ENCODE data around the gene FABP2. TPM values are rescaled to one million over a fixed set of nuclear protein-coding genes. Genes with fewer than 3 reads are reported as not detected.

FABP2 gene
- total and polyA plus RNA-seq, 7 experiments from 2014 or later = 0.19 TPM; not detected in 6

DNA sequence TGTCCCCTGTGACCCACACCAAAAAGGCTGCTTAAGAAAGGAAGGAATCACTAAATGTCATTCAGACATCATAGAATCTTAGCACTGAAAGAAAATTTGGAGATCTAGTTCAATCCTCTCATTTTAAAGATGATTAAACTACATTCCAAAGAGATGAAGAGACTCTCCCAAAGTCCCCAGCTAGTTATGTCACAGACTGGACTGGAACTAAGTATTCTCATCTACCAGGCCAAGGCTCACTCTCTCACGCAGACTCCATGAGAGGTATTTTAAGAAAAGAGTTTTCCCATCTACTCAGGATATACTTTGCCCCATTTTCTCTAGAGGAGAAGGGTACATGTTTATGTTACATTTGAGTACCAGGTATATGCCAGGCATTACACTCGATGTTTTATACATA is 6.9 kb downstream of the FABP2 start:
- Histone ChIP-seq H3K4me3 (ENCODE audit: low read length) (no peak overlapping the region), H3K27ac (ENCODE audit: low read depth, low read length) (no peak overlapping the region), H3K9me3 (ENCODE audit: control insufficient read depth in 2 of 3, low read length in 3 of 3) (no peaks in the 10 kb centered on the region), H3K4me1 (ENCODE audit: control insufficient read depth in 2 of 2, insufficient read depth in 2 of 2, low read length in 2 of 2) (no peaks in the 10 kb centered on the region), H3K36me3 (ENCODE audit: control insufficient read depth in 2 of 3, insufficient read depth in 3 of 3, low read length in 3 of 3) (no peaks in the 10 kb centered on the region), H3K27me3 (ENCODE audit: control insufficient read depth in 2 of 2, insufficient read depth in 2 of 2, low read length in 2 of 2) (no peaks in the 10 kb centered on the region)
- intact Hi-C loops (cut with micrococcal nuclease) = loop anchor here in 1 of 2 donors (2.0 kb wide), 1 partner anchor 178 kb away; no protein-coding TSS in a partner anchor
- ChIA-PET POLR2A (no interaction called here), CTCF (interaction anchor here (0.6 to 1.3 kb wide), 2 partner anchors 63 to 314 kb away, joined by 3 to 4 read pairs; partner anchors contain the start of gene PDE5A)
- peaks cover 0 to 2% (median 0%) of the 10 kb centered on the region in 7 donors for H3K4me1 Mint-ChIP-seq
- H3K36me3 Mint-ChIP-seq = no peaks in the 10 kb centered on the region
- no peak overlapping the region for H3K4me3 Mint-ChIP-seq
- peak overlapping the region in 1 of 9 donors; percentile 17 for H3K27ac Mint-ChIP-seq
- peaks cover 0 to 37% (median 5%) of the 10 kb centered on the region in 5 donors for H3K27me3 Mint-ChIP-seq
- DNase-seq = no peak
- ATAC-seq = no peak
- H3K9me3 Mint-ChIP-seq = no peaks in the 10 kb centered on the region

DNA sequence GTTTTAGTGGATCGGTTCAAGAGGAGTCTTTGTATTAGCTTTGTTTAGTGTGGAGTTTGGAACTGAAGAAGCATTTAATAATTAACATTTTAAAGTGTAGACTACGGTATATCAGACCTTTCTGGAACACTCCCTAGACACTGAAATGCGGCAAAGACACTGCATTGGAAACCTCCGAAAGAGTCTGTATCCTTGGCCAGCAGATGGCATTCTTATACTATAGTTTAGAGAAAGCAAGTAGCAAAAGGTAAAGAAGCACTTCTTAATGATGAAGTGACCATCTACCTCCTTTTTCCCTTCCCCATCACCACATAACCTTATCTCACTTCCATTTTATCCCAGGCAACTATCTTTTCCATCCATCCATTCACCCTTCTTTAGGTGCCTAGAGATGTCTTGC is 7.6 kb downstream of the FABP2 start:
- H3K27me3 Mint-ChIP-seq = peaks cover 0 to 40% (median 8%) of the 10 kb centered on the region in 5 donors
- ATAC-seq (peak; percentile 80), DNase-seq (peak in 7 of 9 donors; percentile 37 to 72 (median 61))
- Histone ChIP-seq H3K4me1 (ENCODE audit: control insufficient read depth in 2 of 2, insufficient read depth in 2 of 2, low read length in 2 of 2) (no peaks in the 10 kb centered on the region), H3K36me3 (ENCODE audit: control insufficient read depth in 2 of 3, insufficient read depth in 3 of 3, low read length in 3 of 3) (no peaks in the 10 kb centered on the region), H3K27ac (ENCODE audit: low read depth, low read length) (no peak overlapping the region), H3K9me3 (ENCODE audit: control insufficient read depth in 2 of 3, low read length in 3 of 3) (no peaks in the 10 kb centered on the region), H3K4me3 (ENCODE audit: low read length) (no peak overlapping the region), H3K27me3 (ENCODE audit: control insufficient read depth in 2 of 2, insufficient read depth in 2 of 2, low read length in 2 of 2) (no peaks in the 10 kb centered on the region)
- H3K4me1 Mint-ChIP-seq = peaks cover 0 to 2% (median 0%) of the 10 kb centered on the region in 7 donors
- no peak overlapping the region for H3K4me3 Mint-ChIP-seq
- ChIA-PET CTCF (interaction anchor here (0.7 to 1.8 kb wide), 7 partner anchors 9 to 313 kb away, joined by 3 to 7 read pairs (median 4); a partner anchor contains a TSS), POLR2A (no interaction called here)
- intact Hi-C loops (cut with micrococcal nuclease) = loop anchor here (1.0 to 2.0 kb wide), 10 partner anchors 63 to 736 kb away; partner anchors contain the start of gene PDE5A (in 1 of the 2)
- H3K36me3 Mint-ChIP-seq = no peaks in the 10 kb centered on the region
- peak overlapping the region in 2 of 9 donors; percentile 1 to 17 for H3K27ac Mint-ChIP-seq
- no peaks in the 10 kb centered on the region for H3K9me3 Mint-ChIP-seq

DNA sequence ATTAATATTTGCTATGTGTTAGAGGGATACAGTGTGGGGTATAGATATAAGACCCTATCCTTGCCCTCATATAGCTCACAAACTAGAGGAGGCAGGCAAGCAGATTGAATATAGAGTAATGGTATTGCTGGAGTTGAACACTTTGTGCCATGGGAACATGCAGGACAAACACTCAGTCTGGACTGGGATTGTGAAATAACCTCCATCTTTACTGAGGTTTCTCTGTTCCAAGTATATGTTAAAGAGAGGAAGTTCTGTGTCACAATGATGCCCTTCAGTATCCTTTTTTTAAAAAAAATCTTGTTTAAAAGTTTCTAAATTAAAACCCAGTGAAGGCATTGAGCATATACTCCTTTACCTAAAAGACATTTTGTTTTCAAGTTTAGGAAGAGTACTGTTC is 8.7 kb downstream of the FABP2 start:
- POLR2A ChIA-PET = interaction anchor here (0.7 kb wide), 1 partner anchor 101 kb away, joined by 3 read pairs; the partner anchor contains the start of gene USP53
- no peak overlapping the region for H3K4me3 ChIP-seq (ENCODE audit: low read length)

DNA sequence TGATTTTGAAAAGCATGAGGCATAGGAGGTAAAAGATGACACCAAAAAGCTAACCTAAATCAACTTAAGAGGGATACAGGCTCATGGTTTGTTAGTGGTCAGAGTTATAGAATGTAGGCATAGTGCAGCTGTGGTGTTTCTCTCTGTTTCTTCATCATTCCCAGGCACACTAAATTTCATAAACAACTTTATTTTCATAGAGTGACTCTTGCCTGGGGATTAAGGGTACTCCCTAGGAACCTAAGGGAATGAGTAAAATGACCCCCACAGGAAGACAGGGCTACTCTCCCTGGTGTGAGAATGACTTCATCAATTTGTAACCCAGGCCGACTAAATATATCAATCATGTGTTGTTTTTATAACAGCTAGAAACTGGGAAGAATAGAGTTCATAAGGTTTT is 11.1 kb downstream of the FABP2 start:
- no peaks in the 10 kb centered on the region for H3K9me3 ChIP-seq (ENCODE audit: control insufficient read depth in 2 of 3, low read length in 3 of 3)
- no peak overlapping the region for H3K27ac Mint-ChIP-seq
- ChIA-PET CTCF (interaction anchor here (0.6 to 1.1 kb wide), 3 partner anchors 11 to 738 kb away, joined by 3 to 5 read pairs (median 3); a partner anchor contains a TSS), POLR2A (interaction anchor here (0.9 kb wide), 1 partner anchor 10 kb away, joined by 3 read pairs; a partner anchor contains a TSS)
- intact Hi-C loops (cut with micrococcal nuclease) = no loop called here
- H3K36me3 Mint-ChIP-seq = no peaks in the 10 kb centered on the region
- no peak overlapping the region for H3K4me3 Mint-ChIP-seq
- H3K27me3 ChIP-seq (ENCODE audit: control insufficient read depth in 2 of 2, insufficient read depth in 2 of 2, low read length in 2 of 2) = no peaks in the 10 kb centered on the region
- ATAC-seq (no peak), DNase-seq (no peak)
- no peak overlapping the region for H3K27ac ChIP-seq (ENCODE audit: low read depth, low read length)
- peaks cover 0 to 37% (median 9%) of the 10 kb centered on the region in 5 donors for H3K27me3 Mint-ChIP-seq
- H3K4me1 ChIP-seq (ENCODE audit: control insufficient read depth in 2 of 2, insufficient read depth in 2 of 2, low read length in 2 of 2) = no peaks in the 10 kb centered on the region
- no peaks in the 10 kb centered on the region for H3K9me3 Mint-ChIP-seq
- H3K36me3 ChIP-seq (ENCODE audit: control insufficient read depth in 2 of 3, insufficient read depth in 3 of 3, low read length in 3 of 3) = no peaks in the 10 kb centered on the region
- H3K4me3 ChIP-seq (ENCODE audit: low read length) = no peak overlapping the region
- peaks cover 0 to 5% (median 4%) of the 10 kb centered on the region in 7 donors for H3K4me1 Mint-ChIP-seq

More for the DNA sequence above, 8.7 kb downstream of the FABP2 start:
- Histone ChIP-seq H3K36me3 (ENCODE audit: control insufficient read depth in 2 of 3, insufficient read depth in 3 of 3, low read length in 3 of 3) (no peaks in the 10 kb centered on the region), H3K27me3 (ENCODE audit: control insufficient read depth in 2 of 2, insufficient read depth in 2 of 2, low read length in 2 of 2) (no peaks in the 10 kb centered on the region), H3K4me1 (ENCODE audit: control insufficient read depth in 2 of 2, insufficient read depth in 2 of 2, low read length in 2 of 2) (no peaks in the 10 kb centered on the region), H3K9me3 (ENCODE audit: control insufficient read depth in 2 of 3, low read length in 3 of 3) (no peaks in the 10 kb centered on the region), H3K27ac (ENCODE audit: low read depth, low read length) (no peak overlapping the region)
- CTCF ChIA-PET = interaction anchor here (0.6 to 1.8 kb wide), 8 partner anchors 9 to 314 kb away, joined by 3 to 7 read pairs (median 4); a partner anchor contains a TSS
- Mint-ChIP-seq H3K36me3 (no peaks in the 10 kb centered on the region), H3K27me3 (peaks cover 0 to 40% (median 9%) of the 10 kb centered on the region in 5 donors), H3K4me3 (no peak overlapping the region), H3K9me3 (no peaks in the 10 kb centered on the region), H3K27ac (no peak overlapping the region), H3K4me1 (peaks cover 0 to 2% (median 0%) of the 10 kb centered on the region in 7 donors)
- intact Hi-C loops (cut with micrococcal nuclease) = no loop called here
- ATAC-seq (no peak), DNase-seq (no peak)

DNA sequence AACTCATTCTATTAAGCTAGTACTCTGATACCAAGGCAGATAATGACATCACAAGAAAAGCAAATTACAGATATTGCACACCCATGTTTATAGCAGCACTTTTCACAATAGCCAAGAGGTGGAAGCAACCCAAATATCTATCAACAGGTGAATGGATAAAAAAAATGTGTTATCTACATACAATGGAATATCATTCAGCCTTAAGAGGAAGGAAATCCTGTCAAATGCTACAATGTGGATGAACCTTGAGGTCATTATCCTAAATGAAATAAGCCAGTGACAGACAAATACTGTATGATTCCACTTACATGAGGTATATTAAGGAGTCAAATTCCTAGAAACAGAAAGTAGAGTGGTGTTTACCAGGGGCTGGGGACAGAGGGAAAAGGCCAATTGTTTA is 14.3 kb downstream of the FABP2 start:
- intact Hi-C loops (cut with micrococcal nuclease) = loop anchor here in 1 of 2 donors (10.0 kb wide), 1 partner anchor 473 kb away; the partner anchor contains the start of gene SEC24D
- Mint-ChIP-seq H3K9me3 (peaks cover 0 to 1% (median 0%) of the 10 kb centered on the region in 11 donors), H3K27me3 (peaks cover 0 to 19% (median 6%) of the 10 kb centered on the region in 5 donors), H3K36me3 (peaks cover 0 to 4% (median 0%) of the 10 kb centered on the region in 5 donors), H3K4me1 (peaks cover 0 to 5% (median 4%) of the 10 kb centered on the region in 7 donors), H3K4me3 (no peak overlapping the region), H3K27ac (no peak overlapping the region)
- no peaks in the 10 kb centered on the region for H3K27me3 ChIP-seq (ENCODE audit: control insufficient read depth in 2 of 2, insufficient read depth in 2 of 2, low read length in 2 of 2)
- no peaks in the 10 kb centered on the region for H3K36me3 ChIP-seq (ENCODE audit: control insufficient read depth in 2 of 3, insufficient read depth in 3 of 3, low read length in 3 of 3)
- H3K4me1 ChIP-seq (ENCODE audit: control insufficient read depth in 2 of 2, insufficient read depth in 2 of 2, low read length in 2 of 2) = no peaks in the 10 kb centered on the region
- ChIA-PET POLR2A (no interaction called here), CTCF (no interaction called here)
- ATAC-seq = no peak
- no peak overlapping the region for H3K27ac ChIP-seq (ENCODE audit: low read depth, low read length)
- DNase-seq = no peak
- no peaks in the 10 kb centered on the region for H3K9me3 ChIP-seq (ENCODE audit: control insufficient read depth in 2 of 3, low read length in 3 of 3)
- H3K4me3 ChIP-seq (ENCODE audit: low read length) = no peak overlapping the region

DNA sequence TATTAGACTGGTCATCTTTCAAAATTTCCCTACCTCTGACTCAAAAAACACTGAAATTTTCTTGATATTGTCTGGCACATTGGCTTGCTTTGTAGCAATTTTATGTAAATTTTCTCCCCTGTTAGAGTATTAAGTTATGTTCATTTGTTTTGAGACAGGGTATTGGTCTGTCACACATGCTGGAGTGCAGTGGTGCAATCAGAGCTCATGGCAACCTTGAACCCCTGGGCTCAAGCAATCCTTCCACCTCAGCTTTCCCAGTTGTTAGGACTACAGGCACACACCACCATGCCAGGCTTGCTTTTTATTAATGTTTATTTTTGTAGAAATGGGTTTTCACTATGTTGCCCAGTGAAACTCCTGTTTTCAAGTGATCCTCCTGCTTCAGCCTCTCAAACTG is 17.5 kb downstream of the FABP2 start:
- peaks cover 0 to 26% (median 18%) of the 10 kb centered on the region in 7 donors for H3K4me1 Mint-ChIP-seq

More for the DNA sequence above, 17.5 kb downstream of the FABP2 start:
- peaks cover 0 to 17% (median 0%) of the 10 kb centered on the region in 5 donors for H3K36me3 Mint-ChIP-seq
- peaks cover 0 to 5% of the 10 kb centered on the region in 2 donors for H3K4me1 ChIP-seq (ENCODE audit: control insufficient read depth in 2 of 2, insufficient read depth in 2 of 2, low read length in 2 of 2)
- H3K27ac ChIP-seq (ENCODE audit: low read depth, low read length) = no peak overlapping the region
- H3K27ac Mint-ChIP-seq = no peak overlapping the region
- peaks cover 0 to 6% (median 0%) of the 10 kb centered on the region in 3 experiments for H3K36me3 ChIP-seq (ENCODE audit: control insufficient read depth in 2 of 3, insufficient read depth in 3 of 3, low read length in 3 of 3)
- ATAC-seq = no peak
- no peaks in the 10 kb centered on the region for H3K27me3 ChIP-seq (ENCODE audit: control insufficient read depth in 2 of 2, insufficient read depth in 2 of 2, low read length in 2 of 2)
- H3K27me3 Mint-ChIP-seq = peaks cover 0 to 16% (median 2%) of the 10 kb centered on the region in 5 donors
- H3K4me3 ChIP-seq (ENCODE audit: low read length) = no peak overlapping the region
- no peak overlapping the region for H3K4me3 Mint-ChIP-seq
- intact Hi-C loops (cut with micrococcal nuclease) = loop anchor here (5.0 to 10.0 kb wide), 2 partner anchors 68 to 470 kb away; partner anchors contain the start of gene SEC24D (in 1 of the 2)
- ChIA-PET POLR2A (no interaction called here), CTCF (interaction anchor here (1.0 kb wide), 1 partner anchor 9 kb away, joined by 3 read pairs; no protein-coding TSS in a partner anchor)
- DNase-seq = no peak
- H3K9me3 Mint-ChIP-seq = peaks cover 0 to 2% (median 0%) of the 10 kb centered on the region in 11 donors
- no peaks in the 10 kb centered on the region for H3K9me3 ChIP-seq (ENCODE audit: control insufficient read depth in 2 of 3, low read length in 3 of 3)

All from naive thymus-derived CD4-positive, alpha-beta T cell (primary cell).